Measurements from ENCODE around the gene RHBDL2.

GRCh38 chr1:38953433-38953860 is 11.8 kb upstream of the RHBDL2 start:
- TF ChIP-seq CTCF (IDR thresholded peaks at IDR 0.05) = no peak
- TF ChIP-seq POLR2A (IDR thresholded peaks at IDR 0.05) = no peak
